Middle frontal gyrus (tissue), 1 donor: ENCODE results near the gene ADGRV1.
"Not testable (repeated sequence)": the region's sequence is repeated elsewhere in the genome, so short reads cannot be mapped to it uniquely, and the experiment has no call there.

ENCODE experiments used
- DNase-seq: peaks from one replicate; pipeline ENCODE4 v3.0.0-alpha.2; 2015; ENCODE audit warnings: low spot score; ENCODE audit errors: extremely low spot score

ADGRV1 gene

DNA sequence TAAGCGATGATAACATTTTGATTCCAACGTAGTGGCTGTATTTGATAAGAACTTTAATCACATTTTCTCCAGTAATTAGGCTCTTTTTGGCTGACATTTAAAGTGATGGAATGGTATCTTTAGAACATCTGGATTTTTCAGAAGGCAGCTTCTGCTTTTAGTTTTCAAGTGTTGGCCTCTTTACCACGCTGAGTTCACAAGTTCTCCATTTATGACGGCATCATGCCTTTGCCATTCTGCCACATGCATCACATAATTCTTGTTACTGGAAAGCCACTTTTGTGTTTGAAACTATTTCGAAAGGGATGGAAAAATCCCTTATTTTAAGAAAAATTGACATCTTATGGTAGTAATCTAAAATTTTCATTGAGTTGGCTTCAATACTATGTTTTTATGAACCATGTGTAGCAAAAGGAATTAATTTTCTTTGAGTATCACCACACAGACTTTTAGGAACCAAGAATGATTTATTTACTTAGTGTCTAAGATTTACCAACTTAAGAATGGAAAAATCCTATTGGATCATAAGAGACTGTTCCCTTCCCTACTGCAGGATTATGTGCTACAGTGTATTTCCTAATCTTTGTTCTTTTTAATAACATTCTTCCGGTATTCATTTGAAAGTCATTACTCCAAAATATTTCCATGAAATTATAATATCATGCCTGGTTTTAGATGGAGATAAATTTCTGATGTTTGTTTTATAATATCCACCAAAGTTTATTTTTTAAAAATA, 344.2 kb downstream of the ADGRV1 start:
- DNase-seq = no peak

DNA sequence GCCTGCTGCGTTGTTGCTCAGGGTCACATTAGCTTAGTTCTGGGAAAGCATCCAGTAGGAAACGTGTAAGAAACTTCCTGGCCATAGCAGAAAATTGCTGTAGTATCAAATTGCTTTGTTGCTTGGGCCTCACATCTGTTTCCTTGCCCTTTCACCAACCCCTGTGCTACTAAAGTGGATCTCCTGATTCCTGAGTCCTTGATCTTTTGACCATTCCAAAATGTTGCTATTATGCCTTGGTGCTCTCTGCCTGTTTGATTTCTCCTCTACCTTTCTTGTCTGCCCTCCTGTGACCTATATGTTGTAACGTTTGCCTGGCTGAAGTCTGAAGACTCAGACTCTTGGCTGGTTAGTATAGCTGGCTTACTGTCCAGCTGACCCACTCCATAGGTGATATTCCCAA, 350.5 kb downstream of the ADGRV1 start:
- DNase-seq = no peak

DNA sequence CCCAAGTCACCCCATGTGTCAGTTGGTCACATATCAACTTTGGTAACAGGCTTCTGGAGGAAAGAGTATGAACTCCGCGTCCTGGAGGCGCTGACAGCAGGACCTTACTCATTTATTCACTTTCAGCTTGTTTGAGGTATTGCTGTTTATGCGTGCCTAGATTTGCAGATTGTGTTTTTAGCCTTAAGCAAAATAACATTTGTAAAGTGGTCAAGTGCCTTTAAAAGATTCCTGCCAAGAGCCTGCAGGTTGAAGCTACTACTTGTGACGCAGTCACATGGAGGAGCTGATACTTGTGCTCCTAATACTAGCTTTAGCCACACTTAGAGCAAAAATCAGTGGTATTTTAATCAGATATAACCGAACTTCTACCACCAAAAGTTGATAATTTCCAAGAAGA, 351.3 kb downstream of the ADGRV1 start:
- DNase-seq = no peak

DNA sequence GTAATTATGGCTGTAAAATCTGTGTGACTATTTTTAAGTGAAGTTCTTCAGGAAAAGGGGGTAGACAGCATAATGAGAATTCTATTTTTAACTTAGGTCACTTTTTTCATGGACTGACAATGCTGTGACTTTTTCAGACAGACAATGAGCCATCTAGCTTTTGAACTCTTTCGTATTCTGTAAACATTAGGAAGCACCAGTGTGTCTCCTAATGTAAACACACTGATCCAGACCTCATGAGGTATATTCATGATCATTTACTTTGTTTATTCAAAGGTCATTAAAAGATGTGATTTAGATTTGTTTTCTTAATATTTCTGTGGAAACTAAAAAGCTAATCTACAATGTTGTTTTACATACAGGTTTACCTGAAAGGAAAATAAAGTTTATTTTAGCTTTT, 352.6 kb downstream of the ADGRV1 start:
- DNase-seq = no peak

DNA sequence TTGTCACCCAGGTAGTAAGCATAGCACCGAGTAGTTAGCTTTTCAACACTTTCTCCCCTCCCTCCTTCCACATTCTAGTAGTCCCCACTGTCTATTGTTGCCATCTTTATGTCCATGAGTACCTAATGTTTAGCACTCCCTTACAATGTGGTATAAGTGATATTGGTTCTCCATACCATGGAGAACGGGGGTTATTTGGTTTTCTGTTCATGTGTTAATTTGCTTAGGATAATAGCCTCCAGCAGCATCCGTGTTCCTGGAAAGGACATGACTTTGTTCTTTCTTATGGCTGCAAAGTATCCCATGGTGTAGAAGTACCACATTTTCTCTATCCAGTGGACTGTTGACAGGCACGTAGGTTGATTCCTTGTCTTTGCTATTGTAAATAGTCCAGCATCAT, 353.9 kb downstream of the ADGRV1 start:
- DNase-seq = no peak

DNA sequence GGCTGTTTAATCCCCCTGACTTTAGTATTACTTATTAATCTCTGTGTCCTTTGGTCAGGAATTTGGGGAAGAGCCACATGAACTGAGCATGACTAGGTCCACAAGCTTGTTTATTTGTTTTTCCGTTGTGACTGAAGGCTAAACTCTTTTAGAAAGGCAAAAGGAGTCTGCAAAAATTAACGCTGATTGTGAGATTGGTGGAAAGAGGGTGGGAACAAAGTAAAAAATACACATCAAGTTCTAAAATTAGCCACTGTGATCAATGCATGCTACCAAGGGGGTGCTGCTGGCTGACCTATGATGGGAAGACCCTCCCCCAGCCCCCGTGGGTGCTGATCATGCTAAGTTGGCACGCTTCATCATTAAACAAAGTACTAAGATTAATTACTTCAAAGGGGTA, 356.8 kb downstream of the ADGRV1 start:
- no peak for DNase-seq

DNA sequence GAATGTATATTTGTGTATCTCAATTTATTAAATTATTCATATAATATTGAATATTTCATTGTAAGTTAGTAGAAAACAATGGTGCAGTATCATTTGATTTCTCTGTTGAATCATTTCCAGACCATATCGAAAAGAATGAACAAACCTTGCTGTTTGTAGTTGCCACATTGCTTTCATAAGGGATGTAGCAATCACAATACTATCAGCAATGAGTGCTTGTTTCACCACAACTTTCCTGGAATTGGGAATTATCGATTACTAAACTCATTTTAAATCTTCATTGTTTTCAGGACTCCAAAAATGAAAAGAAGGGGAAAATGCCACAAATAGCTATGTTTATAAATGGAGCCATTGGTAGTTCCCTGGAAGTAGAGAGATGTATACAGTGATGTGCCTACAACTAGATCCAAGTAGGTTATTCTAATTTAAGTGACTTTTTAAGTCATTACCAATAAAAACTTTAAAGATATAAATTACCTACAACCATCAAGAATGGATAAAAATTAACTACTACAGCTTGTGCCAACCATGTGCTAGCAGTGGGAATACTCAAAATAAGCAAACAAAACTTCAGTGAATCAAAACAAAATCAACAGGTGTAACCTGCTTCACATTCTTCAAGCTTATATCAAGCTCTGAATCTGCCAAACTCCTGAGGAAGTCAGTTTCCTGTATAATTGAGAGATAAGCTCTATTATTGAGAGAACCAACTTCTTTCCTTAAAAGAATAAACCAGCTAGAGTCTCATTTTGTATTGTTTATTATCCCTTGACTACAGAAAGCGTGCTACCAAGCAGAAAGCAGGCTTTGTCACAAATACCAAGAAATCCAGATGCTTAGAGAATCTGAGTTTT, 358.6 kb downstream of the ADGRV1 start:
- DNase-seq = no peak

DNA sequence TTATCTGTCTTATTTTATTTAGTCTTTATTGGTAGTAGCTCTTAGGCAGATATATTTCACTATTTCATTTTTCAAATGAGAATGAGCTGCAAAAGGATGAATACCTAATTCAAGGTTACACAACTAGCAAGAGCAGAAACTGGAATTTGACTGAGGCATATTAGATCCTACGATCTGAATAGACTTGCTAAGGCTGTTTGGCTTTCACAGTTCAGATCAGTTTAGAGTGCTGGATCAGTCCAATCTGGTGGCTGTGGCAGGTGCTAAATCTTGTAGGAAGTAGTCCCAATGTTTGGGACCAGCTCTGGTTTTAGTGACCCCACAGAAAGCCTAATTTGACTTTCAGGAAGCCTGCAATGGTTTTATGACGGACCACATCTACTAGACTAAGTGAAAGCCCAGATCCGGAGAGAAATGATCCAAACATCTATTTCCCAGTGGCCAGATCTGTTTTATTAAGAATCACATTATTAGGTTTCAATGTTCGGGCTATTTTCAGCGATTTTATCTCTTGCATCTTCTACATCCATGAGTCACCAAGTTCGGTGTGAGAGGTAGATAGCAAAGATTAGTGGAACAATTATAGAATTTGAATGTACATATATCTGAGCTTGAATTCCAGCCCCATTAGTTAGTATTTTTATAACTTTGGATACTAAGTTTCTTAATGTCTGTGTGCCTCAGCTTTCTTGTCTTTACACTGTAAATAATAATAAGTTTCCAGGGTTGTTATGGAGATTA, 359.5 kb downstream of the ADGRV1 start:
- DNase-seq = no peak

DNA sequence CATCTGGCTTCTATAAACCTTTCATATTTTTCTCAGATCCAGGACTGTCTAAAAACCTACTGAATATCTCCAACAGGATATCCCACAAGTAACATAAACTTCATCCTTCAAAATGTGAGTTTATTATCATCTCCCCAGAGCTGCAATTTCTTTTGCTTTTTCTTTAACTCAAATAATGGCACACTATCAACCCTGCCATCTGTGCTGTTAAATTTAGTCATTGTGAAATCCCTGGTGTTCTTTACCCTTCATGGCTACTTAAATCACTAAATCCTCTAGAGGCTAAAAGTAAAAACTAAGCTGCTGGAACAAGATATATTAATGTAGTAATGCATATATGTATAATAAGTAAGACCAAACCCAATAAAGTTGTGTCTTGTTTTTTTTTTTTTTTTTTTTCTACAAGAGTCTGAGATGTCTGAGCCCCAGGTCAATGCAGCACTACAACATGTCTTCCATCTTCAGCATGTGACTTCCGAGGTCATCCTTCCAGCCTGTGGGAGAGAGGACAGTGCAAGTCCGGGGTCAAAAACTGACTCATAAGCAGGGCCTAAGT, 362.9 kb downstream of the ADGRV1 start:
- no peak for DNase-seq

DNA sequence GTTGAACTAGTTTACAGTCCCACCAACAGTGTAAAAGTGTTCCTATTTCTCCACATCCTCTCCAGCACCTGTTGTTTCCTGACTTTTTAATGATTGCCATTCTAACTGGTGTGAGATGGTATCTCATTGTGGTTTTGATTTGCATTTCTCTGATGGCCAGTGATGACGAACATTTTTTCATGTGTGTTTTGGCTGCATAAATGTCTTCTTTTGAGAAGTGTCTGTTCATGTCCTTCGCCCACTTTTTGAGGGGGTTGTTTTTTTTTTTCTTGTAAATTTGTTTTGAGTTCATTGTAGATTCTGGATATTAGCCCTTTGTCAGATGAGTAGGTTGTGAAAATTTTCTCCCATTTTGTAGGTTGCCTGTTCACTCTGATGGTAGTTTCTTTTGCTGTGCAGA, 365.6 kb downstream of the ADGRV1 start:
- DNase-seq = not testable (repeated sequence)

DNA sequence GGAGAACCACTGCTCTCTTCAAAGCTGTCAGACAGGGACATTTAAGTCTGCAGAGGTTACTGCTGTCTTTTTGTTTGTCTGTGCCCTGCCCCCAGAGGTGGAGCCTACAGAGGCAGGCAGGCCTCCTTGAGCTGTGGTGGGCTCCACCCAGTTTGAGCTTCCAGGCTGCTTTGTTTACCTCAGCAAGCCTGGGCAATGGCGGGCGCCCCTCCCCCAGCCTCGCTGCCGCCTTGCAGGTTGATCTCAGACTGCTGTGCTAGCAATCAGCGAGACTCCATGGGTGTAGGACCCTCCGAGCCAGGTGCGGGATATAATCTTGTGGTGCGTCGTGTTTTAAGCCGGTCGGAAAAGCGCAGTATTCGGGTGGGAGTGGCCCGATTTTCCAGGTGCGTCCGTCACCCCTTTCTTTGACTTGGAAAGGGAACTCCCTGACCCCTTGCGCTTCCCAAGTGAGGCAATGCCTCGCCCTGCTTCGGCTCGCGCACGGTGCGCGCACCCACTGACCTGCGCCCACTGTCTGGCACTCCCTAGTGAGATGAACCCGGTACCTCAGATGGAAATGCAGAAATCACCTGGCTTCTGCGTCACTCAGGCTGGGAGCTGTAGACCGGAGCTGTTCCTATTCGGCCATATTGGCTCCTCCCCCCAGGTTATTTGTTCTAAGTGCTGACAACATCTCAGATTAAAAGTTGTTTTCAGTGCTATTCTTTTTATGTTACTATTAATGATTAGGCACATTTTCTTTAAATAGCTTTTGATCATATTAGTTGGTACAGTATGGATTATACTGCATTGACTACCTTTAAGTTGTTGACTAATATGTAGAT, 370.6 kb downstream of the ADGRV1 start:
- DNase-seq = not testable (repeated sequence)

DNA sequence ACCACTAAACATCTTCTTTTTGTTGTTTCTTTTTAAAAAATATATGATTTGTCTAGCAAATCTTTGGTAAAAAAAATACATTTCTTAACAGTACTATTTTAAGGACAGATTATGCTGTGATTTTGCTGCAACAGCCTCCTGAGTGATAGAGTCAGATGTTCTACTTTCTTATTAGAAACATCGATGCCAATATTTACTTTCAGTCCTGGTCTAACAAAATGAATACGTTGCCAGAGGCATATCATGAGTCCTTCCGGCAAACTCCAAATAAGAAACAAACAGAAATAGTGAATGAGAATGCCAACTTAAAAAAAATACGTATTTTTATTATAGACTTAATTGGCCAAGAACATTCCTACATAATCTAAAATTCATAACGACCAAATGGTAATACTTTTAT, 371.5 kb downstream of the ADGRV1 start:
- DNase-seq = no peak

DNA sequence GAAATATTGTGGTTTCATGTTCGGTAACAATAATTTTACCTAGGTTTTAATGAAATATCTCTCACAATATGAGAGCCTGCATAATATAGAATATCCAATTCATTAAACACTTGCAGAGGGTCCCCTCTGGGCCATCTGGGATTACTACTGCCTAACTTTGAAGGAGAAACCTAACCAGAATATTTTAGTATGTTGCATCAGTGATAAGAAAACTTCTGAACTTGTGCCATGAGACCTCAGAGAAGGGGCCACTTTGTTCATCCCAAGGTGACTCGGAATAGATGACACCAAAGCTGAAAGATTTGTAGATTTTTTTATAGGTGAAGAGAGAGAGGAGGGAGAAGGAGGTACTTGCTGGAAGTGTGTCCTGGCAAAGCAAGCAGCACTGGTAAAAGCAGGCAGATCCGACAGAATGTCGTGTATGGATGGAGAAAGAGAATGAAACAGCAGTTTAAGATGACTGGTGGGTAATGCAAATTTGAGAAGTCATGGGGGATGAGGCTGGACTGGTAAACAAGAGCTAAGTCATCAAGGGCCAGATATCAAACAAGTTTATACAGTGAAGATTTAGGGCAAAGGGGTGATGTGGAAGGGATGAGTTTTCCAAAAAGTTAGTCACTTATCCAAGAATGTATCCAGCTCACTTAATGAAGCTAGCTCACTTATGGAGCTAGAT, 372.3 kb downstream of the ADGRV1 start:
- DNase-seq = no peak

DNA sequence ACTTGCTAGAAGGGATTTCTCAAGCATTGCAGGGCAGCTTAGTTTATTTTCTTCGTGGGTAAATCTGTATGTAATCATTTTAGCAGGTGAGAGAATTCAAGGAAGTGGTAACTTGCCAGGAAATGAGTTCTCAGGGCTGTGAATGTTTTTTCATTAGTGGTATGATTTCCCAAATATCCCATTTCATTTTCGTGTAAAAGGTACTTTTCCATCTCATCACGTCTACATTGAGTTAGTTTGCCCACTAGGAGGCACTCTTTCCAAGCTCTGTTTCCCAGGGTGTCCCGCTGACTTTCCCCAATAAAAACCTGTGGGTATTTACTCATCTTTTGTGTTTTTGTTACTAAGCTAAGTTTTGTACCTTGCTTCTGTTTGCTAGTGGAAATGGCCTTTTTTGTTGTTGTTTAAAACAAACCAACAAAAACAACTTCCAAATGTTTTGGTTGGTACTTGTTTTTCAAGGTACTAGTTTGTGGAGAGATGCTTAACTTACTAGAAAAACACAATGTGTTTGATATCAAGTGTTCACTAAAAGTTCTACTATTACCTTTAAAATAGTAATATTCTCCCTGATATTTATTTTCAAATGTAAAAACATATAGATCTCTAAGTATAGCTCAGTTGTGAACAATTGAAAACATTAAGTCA, 373.6 kb downstream of the ADGRV1 start:
- DNase-seq = no peak

DNA sequence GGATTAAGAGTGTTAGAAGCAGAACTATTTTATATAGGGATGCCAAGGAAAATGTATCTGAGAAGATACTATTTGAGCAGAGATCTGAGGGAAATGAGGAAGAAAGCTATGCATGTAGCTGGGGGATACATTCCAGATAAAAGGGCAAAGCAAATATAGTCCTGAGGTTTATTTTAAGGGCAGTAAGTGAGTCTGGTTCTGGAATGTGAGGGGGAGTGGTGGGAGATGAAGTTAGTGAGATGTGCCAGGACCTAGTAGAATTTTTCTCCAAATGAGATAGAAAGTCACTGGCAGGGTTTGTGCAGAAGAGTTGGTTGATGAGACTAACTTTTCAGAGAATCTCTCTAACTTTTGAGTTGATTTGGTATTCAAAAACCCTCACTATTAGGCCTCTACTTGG, 374.7 kb downstream of the ADGRV1 start:
- no peak for DNase-seq

DNA sequence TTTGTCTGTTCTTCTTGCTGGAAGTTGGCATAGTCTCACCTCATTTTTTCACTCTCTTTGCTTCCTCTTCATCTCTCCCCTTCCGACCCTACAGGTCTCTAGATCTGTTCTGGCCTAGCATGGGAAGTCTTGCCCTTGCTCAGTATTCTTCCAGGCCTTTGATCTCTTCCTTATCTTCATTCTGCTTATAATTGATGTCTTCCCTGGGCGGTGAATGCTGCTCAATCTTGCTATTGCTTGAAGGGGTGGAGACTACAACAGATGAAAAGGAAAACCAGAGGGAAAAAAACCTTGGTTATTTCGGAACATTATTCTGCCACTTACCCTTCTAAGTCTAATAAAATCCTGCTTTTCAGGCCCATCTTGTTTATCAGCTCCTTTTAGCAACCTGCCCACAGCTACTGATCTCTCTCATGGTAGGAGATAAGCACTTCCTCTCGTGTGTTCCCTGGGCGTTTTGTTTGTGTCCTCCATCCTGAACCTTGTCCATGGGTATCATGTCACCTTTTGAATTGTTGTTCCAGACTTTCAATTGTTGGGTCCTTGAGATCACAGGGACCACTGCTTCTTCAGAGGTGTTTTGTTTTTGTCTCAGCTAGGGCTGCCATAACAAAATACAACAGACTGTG, 375.6 kb downstream of the ADGRV1 start:
- DNase-seq = no peak

DNA sequence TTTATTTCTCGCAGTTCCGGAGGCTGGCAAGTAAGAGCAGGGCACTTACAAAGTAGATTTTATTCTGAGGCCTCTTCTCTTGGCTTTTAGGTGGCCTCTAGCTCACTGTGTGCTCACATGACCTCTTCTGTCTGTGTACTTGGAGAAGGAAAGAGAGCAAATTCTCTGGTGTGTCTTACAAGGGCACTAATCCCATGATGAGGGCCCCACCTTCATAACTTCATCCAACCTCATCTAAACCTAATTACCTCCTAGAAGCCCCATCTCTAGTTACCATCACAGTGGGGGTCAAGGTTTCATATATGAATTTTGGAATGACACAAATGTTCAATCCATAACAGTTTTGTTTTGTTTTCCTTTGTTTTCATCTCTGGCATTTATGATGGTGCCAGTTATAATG, 376.1 kb downstream of the ADGRV1 start:
- DNase-seq = no peak

DNA sequence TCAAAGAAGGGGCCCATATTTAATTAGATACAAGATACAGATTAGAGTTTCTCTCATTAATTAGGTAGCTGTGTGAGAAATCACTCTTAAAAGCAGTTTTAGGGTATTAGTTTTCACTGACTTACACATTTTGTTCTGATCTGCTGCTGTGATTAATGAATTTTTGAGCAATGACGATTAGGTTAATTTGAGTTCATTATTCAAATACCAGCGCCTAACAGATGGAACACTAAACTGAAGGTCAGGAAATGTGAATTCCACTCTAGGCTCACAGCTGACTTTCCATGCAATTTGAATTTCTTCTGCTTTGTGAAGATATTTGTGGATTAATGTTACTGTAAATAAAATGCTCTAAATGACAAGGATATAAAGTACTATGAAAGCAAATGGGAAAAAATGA, 380.6 kb downstream of the ADGRV1 start:
- DNase-seq = no peak

DNA sequence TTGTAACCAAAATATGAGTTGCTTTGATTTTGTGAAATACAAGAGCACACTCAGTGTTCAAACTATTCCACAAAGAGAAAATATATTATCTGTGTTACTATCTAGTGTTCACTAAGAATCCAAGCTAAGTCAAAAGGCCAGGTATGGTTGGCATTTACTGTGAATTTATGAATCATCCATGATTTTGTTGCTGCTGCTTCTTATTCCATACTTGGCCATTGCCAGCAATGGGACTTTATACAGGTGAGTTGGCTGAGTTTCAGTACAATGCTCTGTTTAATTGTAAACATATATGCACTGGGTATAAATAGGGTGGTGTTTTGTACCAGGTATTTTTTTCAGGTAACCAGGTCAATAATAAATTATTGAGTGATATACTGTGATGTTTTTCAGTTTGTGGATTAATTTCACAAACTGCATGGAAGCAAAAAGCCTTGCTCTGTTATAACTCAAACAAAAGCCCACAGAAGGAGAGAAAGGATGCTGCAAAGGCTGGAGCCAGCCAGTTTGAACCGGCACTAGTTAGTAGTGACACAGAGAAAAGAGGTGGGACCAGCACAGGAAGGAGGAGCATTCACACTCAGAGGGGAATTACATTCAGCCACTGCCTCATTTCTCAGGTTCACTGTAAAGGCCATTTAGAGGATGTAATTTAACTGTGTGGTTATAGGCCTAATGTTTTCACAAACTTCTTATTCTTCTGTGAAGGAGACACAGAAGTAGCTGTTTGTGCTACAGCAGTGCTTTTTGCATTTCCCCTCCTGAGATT, 381.8 kb downstream of the ADGRV1 start:
- no peak for DNase-seq
